GM12878 (cell line): ENCODE data around the gene AIP.

ENCODE experiments used
- BRCA1 ChIP-seq: IDR thresholded peaks from 2 replicates; pipeline ENCODE4 v1.6.1; 2011; ENCODE audit warnings: low read depth, low read length, improper control_type of control experiment
- JUNB ChIP-seq: IDR thresholded peaks from 2 replicates; pipeline ENCODE4 v1.6.1; 2016; ENCODE audit warnings: antibody characterized with exemption, mild to moderate bottlenecking
- LARP7 ChIP-seq: fragments of 450-650 bp; IDR thresholded peaks from 2 replicates; pipeline ENCODE4 v1.6.1; 2017; ENCODE audit warnings: mild to moderate bottlenecking
- TAF1 ChIP-seq: IDR thresholded peaks from 2 replicates; pipeline ENCODE4 v1.6.1; 2011; ENCODE audit warnings: mild to moderate bottlenecking, low read depth, low read length, borderline replicate concordance
- YY1 ChIP-seq: IDR thresholded peaks from 2 replicates; pipeline ENCODE4 v1.6.1; 2011; ENCODE audit warnings: low read depth, mild to moderate bottlenecking, low read length
- TF ChIP-seq, protein P1 (sequence below), 3 experiments: IDR thresholded peaks in 2 of 3; conservative IDR thresholded peaks in 1 of 3; 2 replicates each; pipeline ENCODE4 v1.5.1; 2011; ENCODE audit warnings: low read depth in 3 of 3, low read length in 3 of 3, mild to moderate bottlenecking in 3 of 3, control low read depth in 2 of 3, moderate library complexity in 2 of 3, inconsistent platforms in 1 of 3, mixed read lengths in 1 of 3; ENCODE audit not compliant: control insufficient read depth in 2 of 3, insufficient read depth in 1 of 3; ENCODE audit errors: extremely low read depth in 1 of 3

DNA sequence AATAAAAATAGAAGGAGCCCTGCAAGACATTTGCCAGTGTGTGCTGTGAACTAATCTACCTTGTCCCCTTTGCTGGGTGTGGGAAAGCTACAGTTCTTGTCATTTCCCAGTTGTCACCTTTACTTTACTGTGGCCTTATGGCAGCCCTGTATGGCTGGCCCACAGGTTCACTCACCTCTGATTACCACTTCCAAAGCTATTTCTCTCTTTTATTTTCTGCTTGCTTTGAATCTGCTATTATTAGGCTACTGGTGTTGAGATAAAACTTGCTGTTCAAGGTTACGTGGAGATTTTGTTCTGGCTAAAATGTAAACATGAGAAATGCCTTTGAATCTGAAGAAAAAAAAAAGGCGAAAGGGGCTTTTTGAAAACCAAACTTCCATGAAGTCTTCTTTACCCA lies 50.1 kb downstream of the AIP start:
- no peak for TF ChIP-seq JUNB
- TF ChIP-seq TAF1, result no peak
- TF ChIP-seq BRCA1, result no peak
- TF ChIP-seq, protein P1, sequence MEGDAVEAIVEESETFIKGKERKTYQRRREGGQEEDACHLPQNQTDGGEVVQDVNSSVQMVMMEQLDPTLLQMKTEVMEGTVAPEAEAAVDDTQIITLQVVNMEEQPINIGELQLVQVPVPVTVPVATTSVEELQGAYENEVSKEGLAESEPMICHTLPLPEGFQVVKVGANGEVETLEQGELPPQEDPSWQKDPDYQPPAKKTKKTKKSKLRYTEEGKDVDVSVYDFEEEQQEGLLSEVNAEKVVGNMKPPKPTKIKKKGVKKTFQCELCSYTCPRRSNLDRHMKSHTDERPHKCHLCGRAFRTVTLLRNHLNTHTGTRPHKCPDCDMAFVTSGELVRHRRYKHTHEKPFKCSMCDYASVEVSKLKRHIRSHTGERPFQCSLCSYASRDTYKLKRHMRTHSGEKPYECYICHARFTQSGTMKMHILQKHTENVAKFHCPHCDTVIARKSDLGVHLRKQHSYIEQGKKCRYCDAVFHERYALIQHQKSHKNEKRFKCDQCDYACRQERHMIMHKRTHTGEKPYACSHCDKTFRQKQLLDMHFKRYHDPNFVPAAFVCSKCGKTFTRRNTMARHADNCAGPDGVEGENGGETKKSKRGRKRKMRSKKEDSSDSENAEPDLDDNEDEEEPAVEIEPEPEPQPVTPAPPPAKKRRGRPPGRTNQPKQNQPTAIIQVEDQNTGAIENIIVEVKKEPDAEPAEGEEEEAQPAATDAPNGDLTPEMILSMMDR (IDR thresholded peaks at IDR 0.05 in 2 of 3, conservative IDR thresholded peaks at IDR 0.05 in 1 of 3; ENCODE audit: control insufficient read depth in 2 of 3, extremely low read depth in 1 of 3, insufficient read depth in 1 of 3, low read depth in 3 of 3, low read length in 3 of 3), result no peak
- TF ChIP-seq YY1, result no peak
- no peak for TF ChIP-seq LARP7
